A172 (cell line): ENCODE measurements around the gene PPP1R3D. TPM values are rescaled to one million over a fixed set of nuclear protein-coding genes. Genes with fewer than 3 reads are reported as not detected.
A peak's percentile ranks its signal among the peaks of the same experiment; 100 is the strongest.

Source experiments
- DNase-seq: peaks from one replicate; pipeline ENCODE4 v3.0.0-alpha.2; 2015; ENCODE audit warnings: low spot score
- total RNA-seq: library from RNA; depleted of rRNA; stranded (reverse); fragments of >200 nt; shearing (Covaris generic); gene quantifications from 2 replicates; pipeline ENCODE4 v1.2.3, GENCODE V29; 2014

The PPP1R3D gene
- total RNA-seq, 1 experiment from 2014 or later, result 3.4 TPM

DNA sequence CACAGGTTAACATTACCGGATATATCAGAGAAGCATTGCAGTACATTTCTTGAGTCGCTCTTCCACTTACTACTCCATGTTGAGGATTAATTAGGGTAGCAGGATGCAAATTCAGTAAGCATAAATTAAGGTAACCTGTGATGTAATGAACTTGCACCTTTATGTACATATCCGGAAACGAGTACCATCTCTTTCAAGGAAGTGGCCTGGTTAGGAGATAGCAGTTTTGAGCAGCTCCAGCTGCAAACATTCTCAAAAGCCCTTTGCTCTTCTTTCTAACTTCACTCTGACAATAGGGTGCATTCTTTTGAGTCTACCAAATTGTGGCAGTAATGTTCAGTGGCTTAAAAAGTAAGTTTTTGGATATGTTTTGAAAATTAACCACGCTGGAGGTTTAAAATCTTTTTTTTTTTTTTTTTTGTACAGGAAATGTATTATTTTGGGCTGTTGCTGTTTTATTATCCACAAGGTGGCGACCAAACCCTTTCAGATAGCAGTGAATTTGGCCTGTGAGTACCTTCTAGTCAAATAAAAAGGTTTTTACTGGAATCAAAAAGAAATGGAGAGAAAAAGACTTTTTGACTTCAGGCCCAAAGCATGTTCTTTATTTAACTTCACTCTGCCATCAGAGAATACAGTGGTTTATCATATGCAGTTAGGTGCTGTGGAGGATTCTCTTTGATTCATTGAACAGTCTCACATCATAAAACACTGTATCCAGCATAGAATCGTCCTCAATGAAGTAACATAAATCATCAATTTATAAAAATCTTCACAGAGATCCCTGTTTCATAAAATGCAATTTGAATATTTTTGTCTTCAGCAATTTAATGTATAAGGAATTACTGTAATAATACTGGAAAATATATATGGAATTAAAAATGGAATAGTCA lies 9.0 kb upstream of the PPP1R3D start:
- DNase-seq, result peak; percentile 47

DNA sequence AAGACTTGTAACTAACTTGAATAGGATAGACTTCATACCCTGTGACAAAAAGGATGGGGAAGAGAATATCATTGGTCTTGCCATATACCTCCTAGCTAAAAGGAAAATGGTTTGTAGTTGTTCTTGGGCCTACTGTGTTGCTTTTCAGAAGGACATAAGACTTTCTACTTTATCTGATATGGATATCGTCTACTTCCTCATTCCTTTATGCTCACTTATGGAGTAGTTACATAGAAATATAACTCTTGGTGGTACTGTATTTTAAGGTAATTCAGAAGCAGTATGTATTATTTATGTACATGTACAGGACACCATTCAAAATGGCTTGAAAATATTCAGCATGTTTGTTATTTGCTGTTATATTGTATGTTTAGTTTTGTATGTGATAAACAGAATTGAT lies 8.1 kb upstream of the PPP1R3D start:
- no peak for DNase-seq

DNA sequence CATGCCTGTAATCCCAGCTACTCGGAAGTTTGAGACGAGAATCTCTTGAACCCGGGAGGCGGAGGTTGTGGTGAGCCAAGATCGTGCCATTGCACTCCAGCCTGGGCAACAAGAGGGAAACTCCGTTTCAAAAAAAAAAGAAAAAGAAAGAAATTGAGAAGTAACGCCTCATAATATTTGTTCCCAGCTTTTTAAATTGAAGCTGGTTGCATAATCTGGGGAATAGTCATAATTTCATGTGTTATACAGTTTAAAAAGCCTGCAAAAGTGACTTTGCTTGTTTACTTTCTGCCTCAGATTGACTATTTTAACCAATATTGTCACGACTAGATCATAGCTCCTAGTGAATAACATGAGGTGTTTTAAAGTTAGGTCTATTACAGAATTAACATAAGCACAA lies 7.3 kb upstream of the PPP1R3D start:
- DNase-seq, result no peak

DNA sequence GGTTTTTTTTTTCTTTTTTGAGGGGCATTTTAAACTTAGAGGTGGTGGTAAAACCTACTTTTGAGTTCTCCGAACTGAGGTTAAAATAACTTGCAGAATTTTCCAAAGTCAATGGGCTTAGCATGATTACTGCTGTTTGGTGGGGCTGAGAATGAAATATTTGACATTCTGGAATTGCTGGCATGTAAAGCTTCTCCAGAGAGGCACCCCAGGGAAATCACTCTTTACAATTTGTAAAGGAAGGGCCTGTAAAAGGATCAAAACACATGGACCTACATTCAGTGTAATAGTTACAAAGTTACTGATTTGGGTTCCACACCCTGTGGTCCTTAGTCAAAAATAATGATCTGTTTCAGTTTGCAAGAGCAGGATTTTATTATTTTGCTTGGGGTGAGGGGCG lies 5.6 kb upstream of the PPP1R3D start:
- DNase-seq, result no peak

DNA sequence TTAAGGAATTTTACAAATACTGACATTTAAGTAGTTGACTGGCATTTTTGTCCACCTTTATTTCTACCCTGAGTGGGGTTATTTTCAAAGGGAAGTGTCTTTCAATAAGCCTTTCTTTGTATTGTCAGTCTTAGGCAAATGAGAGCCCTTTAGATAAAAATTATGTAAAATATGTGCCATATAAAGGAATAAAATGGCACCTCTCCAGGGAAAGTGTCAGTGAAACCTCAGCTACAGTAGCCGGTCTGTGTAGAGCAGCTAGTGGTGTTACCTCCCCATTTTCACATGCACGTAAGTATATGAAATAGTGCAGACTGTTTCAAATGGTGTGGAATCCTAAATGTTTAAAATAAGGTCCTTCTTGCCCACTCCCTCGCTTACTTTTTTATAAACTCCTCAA lies 5.1 kb upstream of the PPP1R3D start:
- no peak for DNase-seq

DNA sequence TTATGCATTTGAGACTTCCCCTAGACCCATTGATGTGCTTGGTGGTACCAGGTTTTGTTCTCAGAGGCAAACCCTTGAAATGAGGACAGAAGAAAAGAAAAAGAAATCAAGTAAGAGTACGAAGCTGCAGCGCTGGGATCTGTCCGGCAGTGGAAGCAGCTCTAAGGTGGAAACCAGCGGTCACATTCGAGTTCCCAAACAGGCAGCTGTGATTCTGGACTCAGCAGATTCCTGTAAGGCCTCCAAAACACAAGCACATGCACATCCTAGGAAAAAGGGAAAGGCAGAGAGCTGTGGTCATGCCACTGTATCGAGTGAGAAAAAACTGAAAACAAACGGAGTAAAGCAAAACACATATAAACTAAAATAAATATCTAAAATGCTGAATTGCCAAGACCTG lies 4.6 kb upstream of the PPP1R3D start:
- no peak for DNase-seq

DNA sequence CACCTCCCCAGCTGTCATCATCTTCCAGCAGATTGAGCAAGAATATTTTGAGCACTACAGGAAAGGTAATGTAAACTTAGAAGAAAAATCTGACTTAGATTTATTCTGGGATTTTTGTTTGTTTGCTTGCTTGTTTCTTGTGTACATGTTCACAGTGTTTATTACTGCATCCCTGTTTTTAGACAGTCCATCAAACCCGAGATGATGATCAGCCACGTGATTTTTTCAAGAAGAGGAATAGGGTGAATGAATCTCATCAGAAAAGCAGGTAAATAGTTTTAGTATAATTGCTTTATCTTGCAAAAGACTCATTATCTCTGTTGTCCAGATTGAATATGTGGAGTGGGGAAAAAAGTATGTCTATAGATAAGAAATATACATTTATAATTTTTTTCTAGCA lies 2.1 kb upstream of the PPP1R3D start:
- no peak for DNase-seq

DNA sequence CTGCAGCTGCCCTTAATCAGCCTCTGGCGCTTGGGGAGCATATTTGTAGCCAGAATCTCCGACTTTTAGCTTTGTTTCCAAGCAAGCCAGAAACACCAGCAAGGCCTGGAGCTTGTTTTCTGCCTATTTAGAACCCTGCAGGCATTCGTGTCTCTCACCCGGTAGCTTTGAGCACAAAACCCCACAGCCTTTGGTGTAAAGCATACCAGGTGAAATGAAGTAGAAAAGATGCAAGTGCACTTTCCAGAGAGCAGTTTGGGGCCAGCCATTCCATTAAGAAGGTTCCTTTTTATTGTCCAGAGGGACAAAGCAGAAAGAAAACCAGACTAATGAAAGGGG lies 820 bp upstream of the PPP1R3D start:
- DNase-seq, result no peak

DNA sequence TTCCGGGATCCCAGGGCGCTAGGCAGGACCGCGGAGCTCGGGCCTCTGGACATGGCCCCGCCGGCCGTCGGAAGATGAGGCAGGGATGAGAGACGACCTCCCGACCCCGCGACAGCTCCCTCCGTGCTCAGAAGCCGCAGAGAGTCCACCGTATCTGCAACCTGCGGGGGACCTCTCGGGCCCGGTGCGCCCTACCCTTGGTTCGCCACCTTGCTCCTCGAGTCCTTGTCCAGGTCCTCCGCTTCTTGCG lies 301 bp downstream of the PPP1R3D start:
- DNase-seq, result no peak

DNA sequence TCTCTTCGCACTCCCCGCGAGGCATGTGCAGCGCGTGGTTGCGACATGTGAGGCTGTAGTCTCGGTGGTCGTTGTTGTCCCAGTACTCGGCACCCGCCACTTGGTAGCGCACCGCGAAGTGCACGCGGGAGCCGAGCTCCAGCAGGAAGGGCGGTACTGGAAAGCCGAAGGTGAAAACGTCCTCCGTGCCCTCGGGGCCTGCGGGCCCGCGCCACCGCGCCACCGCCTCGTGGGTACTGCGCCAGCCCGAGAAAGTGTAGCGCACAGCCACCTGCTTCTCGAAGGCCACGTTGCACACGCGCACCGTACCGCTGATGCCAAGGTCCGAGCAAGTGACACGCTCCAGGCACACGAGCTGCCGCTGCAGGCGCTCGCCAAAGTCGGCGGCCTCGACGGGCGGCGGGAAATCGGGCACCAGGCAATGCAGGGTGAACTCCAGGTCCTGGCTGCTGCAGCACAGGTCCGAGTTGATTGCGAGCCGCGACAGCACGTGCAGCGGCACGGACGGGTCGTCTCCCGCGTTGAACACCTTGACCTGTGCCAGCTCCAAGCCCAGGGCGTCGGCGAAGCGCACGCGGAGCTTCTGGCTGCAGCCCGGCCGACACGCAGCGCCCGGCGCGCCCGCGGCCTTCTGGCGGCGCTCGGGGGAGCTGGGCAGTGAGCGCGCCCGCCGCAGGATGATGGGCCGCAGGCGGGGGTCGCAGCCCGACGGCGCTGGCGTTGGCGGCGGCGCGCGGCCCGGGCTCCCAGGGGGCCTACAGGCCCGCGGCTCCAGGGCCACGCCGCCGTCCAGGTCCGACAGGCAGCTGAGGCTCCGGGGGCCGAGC lies 840 bp downstream of the PPP1R3D start:
- DNase-seq, result no peak

DNA sequence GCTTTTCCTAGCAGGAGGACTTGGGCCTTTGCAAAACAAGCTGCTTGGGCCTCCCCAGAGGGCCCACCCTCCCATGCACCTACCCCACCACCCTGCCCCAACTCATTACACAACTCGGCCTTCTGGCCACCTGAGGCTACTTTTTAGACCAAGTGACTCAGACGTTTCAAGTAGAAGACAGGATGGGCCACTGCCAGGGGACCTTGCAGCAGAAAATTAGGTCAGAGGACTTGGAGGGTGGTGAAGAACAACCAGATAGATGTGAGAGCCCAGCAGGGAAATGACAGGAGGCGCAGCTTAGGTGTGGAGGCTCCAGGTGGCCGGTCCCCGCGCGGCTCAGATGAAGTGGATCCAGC lies 1.4 kb downstream of the PPP1R3D start:
- no peak for DNase-seq

DNA sequence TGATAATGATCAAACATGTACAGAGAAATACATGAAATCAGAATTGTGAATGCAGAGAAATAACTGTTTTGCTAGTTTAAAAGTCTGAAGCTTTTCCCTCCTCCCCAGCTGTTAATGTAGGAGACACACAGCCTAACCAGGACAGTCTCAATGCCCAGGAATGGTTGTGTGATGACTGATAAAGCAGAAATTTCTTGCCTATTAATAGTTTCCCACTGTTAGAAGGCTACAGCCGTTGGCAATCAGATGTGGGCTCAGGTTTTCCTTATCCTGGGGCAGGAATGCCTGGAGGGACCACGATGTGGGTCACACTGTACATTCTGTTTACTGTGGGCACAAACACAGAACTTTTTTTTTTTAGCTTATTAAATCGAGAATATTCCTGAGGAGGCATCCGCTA lies 1.9 kb downstream of the PPP1R3D start:
- DNase-seq, result peak; percentile 36

DNA sequence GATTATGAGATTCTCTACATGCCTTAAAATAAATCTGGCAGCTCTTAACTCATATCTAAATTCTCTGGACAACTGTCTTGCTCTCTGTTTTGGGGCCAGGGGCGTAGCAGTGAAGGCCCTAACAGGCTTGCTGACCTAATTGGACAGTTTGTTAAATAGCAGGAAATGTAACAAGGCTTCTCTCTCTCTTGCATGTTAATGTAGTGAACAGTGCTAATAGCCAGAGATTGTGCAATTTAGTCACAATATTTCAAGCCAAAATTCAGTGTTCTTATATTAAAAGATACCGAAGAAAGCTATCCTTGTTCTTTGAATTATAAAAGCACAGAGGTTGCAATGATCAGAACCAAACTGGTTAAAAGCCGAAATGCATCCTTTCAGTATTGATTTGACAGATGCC lies 3.0 kb downstream of the PPP1R3D start:
- DNase-seq, result no peak

DNA sequence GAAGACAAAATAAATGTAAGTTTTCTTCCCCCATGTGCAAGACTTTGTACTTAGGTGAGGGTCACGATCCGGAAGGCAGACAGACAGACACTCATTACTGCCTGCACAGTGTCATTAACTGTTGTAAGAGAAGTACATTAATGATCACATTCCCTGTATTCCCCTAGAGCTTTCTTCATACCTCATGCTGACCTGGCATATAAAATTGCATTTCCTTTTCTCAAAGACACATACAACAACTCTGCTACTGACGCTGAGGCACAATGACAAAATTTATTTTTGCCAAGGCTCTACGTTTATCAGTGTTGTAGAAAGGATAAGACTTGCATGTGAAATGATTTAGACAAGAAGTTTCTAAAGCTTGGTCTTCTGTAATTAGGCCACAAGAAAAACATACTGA lies 3.7 kb downstream of the PPP1R3D start:
- no peak for DNase-seq

DNA sequence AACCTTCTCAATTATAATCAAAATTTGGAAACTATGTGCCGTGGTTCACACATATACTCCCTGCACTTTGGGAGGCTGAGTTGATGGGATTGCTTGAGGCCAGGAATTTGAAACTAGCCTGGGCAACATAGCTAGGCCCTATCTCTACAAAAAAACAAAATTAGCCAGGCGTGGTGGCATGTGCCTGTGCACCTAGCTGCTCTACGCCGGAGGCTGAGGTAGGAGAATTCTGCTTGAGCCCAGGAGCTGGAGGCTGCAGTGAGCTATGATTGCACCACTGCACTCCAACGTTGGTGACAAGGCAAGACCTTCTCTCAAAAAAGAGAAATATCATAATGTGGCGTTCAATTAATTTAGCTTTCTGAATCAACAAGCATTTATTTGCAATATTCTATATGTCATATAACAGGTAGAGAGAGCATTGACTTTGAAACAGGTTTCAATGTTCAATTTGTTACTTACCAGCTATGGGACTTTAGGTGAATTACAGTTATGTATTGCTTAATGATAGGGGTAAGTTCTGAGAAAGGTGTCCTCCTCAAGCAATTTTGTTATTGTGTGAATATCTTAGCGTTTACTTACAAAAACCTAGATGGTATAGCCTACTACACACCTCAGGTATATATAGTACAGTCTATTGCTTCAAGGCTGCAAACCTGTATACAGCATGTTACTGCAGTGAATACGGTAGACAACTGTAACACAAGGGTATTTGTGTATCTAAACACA lies 4.5 kb downstream of the PPP1R3D start:
- no peak for DNase-seq

DNA sequence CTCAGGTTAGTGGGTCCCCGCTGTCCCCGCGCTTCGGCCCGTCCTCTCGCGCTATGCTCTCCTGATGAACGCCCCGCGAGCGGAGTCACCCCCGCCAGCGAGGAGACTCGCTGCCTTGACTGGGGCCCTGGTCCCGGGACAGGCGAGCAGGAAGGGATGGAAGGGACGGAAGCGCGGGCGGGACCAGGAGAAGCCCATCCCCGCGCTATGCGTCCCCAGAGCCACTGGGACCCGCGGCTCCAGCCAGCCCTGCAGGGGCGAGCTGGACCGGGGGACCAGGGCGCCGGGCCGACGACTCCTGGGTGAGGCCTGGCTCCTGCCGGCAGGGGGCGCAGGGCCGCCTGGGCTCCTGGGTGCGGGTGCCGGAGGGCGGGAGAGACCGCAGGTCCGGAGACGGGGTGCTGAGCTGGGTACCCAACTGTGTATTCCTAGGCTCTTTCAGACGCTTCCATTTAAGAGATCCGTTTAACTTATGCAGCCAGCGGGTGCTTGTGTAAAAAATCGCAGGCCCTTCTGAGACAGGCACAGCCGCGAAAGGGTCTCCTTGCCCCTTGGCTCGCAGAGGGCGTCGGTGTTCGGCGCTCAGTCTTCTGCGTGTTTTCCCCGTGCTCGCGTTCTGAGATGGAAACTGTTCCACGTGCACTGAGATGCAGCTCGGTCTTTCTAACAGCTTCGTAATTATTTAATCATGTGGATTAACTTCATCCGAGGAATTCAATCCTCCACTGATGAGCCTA lies 6.1 kb downstream of the PPP1R3D start:
- DNase-seq, result peak; percentile 19

DNA sequence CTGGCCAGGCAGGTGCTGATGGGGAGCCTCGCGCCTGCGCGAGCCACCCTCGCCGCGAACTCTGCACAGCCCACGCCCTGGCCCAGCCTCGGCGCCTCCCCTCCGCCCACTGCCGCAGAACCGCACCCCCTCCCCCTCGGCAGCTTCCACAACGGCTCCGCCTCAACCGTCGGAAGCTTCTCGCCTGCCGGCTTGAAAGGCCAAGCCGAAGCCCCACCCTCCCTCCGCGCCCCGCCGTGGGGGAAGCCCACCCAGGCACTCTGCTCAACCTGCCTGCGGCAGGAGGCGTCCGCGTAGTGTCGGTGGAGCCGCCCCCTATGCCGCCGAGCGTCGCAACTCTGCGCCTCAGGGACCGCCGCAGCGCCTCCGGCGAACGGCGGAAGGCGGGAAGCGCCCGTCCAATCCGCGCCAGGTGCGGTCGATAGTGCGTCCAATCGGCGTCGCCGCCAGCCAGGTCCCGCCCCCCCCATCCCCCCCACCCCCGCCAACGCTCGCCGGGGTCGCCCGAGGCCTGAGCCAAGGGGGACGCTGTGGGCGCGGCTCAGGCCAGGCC lies 6.7 kb downstream of the PPP1R3D start, which contains the start of gene SYCP2:
SYCP2 (minus strand) TSS at position 342 of the 553 bp plus-strand sequence. CDS start 11,224 bp downstream, outside the sequence.
- DNase-seq, result no peak

DNA sequence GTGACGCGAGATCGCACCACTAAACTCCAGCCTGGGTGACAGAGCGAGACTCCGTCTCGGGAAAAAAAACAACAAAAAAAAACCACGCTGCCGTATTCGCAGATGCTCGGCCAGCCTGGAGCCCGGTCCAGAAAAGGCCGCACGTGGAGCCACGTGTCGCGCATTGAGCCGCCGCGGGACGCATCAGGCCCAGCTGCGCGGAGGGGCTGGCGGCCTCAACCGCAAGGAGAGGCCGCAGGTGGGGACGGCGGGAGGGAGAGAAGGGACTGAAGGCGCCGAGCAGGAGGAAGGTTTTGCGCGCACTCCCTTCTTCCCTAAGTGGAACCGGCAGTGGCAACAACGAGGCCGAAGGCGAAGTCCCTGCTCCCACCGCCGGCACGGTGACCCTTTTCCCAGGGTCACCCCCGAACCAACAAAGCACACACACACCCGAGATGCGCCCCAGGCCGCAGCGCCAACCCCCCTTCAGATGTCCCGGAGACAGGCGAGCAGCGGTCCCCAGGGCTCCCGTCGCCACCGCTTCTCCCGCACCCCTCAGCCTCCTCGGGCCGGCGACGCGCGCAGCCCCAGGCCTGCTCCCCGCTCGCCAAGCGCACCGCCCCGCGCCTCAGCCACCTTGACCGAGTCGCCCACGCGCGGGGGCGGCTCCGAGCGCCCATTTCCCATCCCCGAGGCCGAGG lies 7.3 kb downstream of the PPP1R3D start:
- DNase-seq, result no peak

DNA sequence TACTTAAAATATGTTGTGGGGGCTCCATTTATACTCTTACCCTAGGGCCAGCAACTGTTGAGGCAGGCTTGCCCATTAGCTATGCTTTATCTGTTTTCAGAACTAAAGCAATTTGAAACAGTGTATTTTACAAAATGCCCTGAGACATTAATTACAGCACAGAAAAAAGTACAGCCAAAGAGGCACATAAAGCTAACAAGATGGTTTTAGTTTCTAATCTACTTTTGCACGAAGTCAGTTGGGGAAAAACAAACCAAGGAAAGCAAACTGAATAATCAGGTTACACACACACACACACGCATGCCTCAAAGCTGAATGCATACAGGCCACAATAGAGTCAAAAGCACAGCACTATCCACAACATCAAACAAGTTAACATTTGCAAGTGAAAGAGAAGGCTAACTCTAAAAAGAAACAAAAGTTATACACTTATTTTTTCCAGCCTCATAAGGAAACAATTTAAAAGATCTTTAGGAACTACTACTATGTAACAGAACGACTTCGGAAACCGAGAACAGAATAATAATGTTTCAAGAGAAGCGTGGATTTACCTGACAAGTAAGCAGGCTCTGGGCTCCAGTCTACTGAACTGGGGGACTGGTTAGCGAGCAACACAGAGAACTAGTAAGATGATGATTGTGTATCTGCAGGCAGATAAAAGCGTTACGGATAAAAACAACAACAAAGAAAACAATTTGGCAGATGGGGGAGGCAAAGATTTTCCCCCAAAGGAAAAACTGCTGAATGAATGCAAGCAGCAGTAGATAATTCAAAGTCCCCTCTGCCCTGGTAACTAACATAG lies 8.4 kb downstream of the PPP1R3D start:
- DNase-seq, result no peak

DNA sequence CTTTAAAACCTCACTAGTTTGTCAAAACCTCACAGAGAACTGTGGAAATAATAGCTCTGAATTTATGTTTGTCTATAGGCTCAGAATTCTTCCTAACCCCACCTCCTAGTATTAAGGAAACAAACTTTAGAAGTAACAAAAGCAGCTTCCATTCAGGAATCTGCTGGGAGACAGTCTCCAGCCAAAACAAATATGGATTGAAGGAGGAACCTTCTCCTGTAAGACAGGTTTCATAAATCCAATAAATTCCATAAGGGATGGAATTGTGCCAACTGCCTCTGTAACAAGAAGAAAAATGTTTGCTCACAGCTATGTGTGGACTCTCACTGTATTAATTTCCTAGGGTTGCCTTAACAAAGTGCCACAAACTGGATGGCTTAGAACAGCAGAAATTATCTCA lies 14.2 kb downstream of the PPP1R3D start:
- no peak for DNase-seq
